ENCODE data around the gene FANCL.

GRCh38 chr2:58127111-58127510, 114.0 kb downstream of the FANCL start:
- TF ChIP-seq CTCF (conservative IDR thresholded peaks at IDR 0.05 in 1 of 2, IDR thresholded peaks at IDR 0.05 in 1 of 2; ENCODE audit: extremely low read depth in 1 of 2, insufficient read depth in 1 of 2, low read depth in 1 of 2, low read length in 2 of 2) (no peak), EZH2 (IDR thresholded peaks at IDR 0.05; ENCODE audit: borderline replicate concordance, low read length) (no peak)
